Activated T-cell treated with anti-CD3 and anti-CD28 coated beads, Interleukin-2, amount 50 U/mL, for 4 hours (primary cell): ENCODE measurements around the gene FCRLB. TPM values are rescaled to one million over a fixed set of nuclear protein-coding genes. Genes with fewer than 3 reads are reported as not detected.

Source experiments
- ATAC-seq, 2 donors: fragments of 200-7000 bp; cut with Tn5 transposase; one replicate each; pipeline ENCODE4 v1.10.0; 2021
- DNase-seq: peaks from one replicate; pipeline ENCODE4 v3.0.0-alpha.2; 2020
- H3K27me3 Mint-ChIP-seq: one replicate; pipeline ENCODE4 v1.8.0; 2021; ENCODE audit warnings: low read depth, mixed read lengths
- H3K36me3 Mint-ChIP-seq: one replicate; pipeline ENCODE4 v1.8.0; 2022; ENCODE audit warnings: mixed read lengths; ENCODE audit not compliant: insufficient read depth
- H3K4me1 Mint-ChIP-seq: one replicate; pipeline ENCODE4 v1.8.0; 2021; ENCODE audit warnings: low read depth, mixed read lengths
- H3K4me3 Mint-ChIP-seq: one replicate; pipeline ENCODE4 v1.8.0; 2021; ENCODE audit warnings: mild to moderate bottlenecking, moderate library complexity, mixed read lengths
- H3K9me3 Mint-ChIP-seq: one replicate; pipeline ENCODE4 v1.8.0; 2021; ENCODE audit warnings: mixed read lengths
- total RNA-seq, 3 donors: library from RNA; stranded (reverse); gene quantifications; one replicate each; pipeline ENCODE4 v1.2.1, GENCODE V29; 2021

The FCRLB gene
- total RNA-seq, 3 donors from 2014 or later = 0.14 to 0.18 TPM; not detected in 1

DNA sequence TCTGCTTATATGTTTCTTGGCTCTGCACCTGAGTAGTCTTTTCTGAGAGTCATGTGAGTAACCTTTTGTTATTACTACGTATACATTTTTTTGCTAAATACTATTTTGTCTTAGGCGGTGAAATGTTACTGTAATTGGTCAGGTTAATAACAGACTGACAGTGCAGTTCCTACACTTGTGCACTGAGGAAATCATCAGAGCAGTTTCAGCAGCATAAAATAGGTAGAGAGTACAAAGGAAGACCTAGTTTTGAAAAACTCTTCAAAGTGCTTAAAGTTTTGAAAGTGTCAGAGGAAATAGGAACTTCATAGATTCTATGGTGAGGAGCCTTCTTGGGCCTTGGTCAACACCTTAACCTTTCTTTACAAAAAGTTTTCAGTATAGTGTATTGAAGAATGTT lies 55.9 kb downstream of the FCRLB start:
- Mint-ChIP-seq H3K4me3 (no peak overlapping the region), H3K36me3 (peaks cover 9% of the 10 kb centered on the region), H3K27me3 (no peaks in the 10 kb centered on the region), H3K4me1 (peaks cover 14% of the 10 kb centered on the region), H3K9me3 (no peaks in the 10 kb centered on the region)
- DNase-seq (no peak), ATAC-seq (no peak)

Other genes with a start within 250 kb of the FCRLB start
- under 1 TPM; 0.29 to 0.86 (median 0.38) TPM for gene FCGR2A, start 216.1 kb upstream of the FCRLB start, total RNA-seq
- gene HSPA6, start 197.0 kb upstream of the FCRLB start, total RNA-seq = 1 to 10 TPM in 2 of 3 donors, under 1 TPM in 1; 0.82 to 3.8 (median 1.9) TPM
- gene FCGR3A, start 171.7 kb upstream of the FCRLB start, total RNA-seq = under 1 TPM; 0.40 to 0.87 (median 0.61) TPM
- gene FCGR3B, start 90.4 kb upstream of the FCRLB start, total RNA-seq = not detected
- gene FCGR2B, start 58.4 kb upstream of the FCRLB start, total RNA-seq = under 1 TPM in 1 of 3 donors, not detected in 2; 0.13 TPM
- under 1 TPM; 0.24 to 0.38 (median 0.28) TPM for gene FCRLA, start 14.3 kb upstream of the FCRLB start, total RNA-seq
- 10 to 100 TPM; 41.7 to 45.1 (median 41.7) TPM for gene DUSP12, start 28.2 kb downstream of the FCRLB start, total RNA-seq
- gene ATF6, start 44.8 kb downstream of the FCRLB start, total RNA-seq = 10 to 100 TPM; 20.0 to 26.2 (median 24.8) TPM